Suppressor macrophage (primary cell): ENCODE data around the gene CCDC107.
A peak's percentile ranks its signal among the peaks of the same experiment; 100 is the strongest.

Source experiments
- DNase-seq, 4 experiments: peaks; one replicate each; pipeline ENCODE4 v3.0.0-alpha.2; 2020 to 2022

CCDC107 gene

DNA sequence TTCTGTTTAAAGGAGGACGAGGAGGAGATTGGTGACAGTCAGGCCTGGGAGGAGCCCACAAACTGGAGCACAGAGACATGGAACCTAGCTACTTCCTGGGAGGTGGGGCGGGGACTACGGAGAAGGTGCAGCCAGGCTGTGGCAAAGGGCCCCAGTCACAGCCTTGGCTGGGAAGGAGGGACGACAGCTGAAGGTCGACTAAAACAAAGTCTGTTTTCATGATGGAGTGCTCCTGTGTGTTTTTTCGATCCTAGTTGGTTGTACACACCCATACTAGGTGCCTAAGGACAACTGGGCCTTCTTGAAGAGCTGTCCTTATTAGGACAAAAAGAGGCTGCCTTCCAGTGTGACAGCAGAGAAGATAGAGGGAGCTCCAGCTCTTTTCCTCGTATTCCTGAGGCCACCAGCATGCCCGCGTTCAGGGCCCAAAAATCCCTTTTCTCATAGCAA is 2.9 kb downstream of the CCDC107 start:
- DNase-seq: no peak

DNA sequence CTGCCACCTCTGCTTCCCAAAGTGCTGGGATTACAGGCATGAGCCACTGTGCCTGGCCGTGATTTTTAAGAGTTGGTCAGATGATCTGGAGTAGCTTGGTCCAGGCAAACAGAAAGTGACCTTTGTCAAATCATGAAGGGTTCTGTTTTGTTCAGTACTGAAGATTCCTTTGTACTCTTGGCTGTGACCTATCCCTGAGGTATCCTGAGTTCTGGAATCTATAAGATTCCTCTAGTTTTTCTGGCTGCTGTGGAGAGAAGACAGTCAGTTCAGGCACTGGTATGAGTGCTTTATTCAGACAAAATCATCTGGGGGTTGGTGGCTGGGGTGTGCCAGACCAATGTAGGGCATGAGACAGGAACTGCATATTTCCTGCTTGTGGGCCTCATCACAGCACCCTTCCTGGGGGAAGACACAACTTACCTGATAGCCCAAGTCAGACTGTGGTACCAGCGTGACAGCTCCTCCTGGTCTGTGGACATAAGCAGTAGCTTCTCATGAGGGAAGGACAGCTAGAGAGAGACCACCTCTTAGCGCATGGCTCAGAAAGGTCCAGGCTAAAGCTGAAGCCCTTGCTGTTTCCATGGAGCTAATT is 3.8 kb downstream of the CCDC107 start:
- no peak for DNase-seq

DNA sequence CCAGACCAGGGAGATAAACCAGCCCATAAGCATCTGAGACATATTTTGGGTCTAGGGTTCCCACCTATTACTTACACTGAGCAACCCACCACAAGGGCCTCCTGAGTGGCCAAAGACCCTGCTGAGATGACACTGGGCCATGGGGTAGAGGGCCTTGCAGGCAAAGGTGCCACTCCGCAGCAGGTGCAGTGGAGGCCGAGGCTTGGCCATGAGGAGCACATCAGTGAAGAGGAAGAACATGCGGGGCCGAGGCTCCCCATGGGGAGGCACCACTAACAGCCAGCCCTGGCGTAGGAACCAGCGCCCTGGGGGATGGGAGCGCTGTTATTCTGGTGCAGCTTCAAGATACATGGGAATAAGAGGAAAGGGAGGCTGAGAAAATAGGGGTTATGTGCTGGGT is 4.3 kb downstream of the CCDC107 start:
- DNase-seq: no peak

DNA sequence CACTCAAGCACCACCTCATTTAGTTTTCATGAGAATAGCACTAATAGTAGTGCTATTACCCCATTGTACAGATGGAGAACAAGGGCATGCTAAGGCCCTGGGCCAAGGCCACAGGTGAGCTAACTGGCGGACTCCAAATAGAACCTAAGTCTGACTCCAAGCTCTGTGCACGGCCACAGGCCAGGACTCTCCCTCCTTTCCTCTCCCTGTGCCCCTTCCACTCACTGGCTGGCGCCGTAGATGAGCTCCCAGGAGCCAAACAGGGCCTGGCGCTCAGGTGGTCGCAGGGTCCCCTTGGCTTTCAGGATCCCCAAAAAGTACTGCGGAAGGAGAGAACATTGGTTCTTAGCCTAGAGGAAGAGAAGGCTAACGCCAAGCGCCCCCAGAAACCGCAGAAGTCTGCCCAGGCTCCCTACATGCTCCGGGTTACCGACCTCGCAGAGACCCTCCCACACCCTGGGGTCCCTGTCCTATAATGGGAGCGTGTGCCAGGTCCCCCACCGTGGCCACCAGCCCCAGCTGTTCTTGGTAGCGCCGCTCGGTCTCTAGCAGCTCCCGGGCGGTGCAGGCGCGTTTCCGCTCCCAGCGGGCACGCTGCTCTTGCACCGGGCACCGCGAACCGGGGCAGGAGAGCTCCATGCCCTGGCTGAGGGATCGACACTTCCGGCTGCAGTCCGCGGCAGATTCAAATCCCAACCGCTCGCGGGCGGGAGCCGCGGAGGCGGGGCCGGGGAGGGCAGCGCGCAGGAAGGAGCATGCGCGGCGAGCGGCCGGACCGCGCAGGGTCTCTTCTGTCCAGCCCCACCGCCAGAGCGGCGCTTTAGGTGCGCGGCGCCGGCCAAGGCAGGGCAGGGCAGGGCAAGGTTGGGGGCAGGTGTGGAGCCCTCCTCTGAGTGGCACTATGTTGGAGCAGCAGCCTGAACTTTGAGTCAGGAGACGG is 6.7 kb downstream of the CCDC107 start, which contains the start of gene ARHGEF39:
ARHGEF39 (minus strand) TSS at position 665 of the 940 bp plus-strand sequence; CDS start at position 639, 26 bp downstream.
- DNase-seq: peak; percentile 85 to 93 (median 88)

DNA sequence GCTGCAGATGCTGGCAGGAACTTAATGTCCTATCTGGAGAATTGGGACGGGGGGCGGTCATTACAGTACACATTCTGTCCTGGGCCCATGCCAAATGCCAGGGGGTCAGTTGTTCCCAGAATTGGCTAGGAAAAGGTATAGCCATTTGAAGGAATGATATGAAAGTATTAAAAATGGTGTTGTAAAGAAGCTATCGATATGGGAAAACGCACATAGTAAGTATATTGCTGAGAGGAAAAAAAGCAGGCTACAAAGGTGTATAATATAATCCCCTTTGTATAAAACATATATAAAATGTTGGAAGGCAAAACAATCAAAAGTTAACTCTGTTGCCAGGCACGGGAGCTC is 7.4 kb downstream of the CCDC107 start:
- DNase-seq: no peak

DNA sequence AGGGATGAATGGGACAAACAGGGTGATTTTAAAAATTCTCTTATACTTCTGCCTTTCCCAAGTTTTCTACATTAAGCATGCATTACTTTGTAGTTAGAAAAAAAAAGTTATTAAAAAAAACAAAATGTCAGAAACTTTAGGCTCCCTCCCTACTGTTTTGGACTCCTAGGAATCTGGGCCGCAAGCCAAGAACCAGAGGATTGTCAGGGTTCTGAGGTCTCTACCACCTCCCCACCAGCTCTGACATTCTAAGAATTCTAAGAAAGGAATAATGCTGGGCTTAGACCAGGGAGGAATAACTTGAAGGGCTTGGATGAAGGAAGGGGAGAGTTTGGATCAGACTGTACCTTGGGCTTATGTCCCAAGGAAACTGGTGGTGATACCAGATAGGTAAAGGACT is 8.0 kb downstream of the CCDC107 start:
- no peak for DNase-seq

DNA sequence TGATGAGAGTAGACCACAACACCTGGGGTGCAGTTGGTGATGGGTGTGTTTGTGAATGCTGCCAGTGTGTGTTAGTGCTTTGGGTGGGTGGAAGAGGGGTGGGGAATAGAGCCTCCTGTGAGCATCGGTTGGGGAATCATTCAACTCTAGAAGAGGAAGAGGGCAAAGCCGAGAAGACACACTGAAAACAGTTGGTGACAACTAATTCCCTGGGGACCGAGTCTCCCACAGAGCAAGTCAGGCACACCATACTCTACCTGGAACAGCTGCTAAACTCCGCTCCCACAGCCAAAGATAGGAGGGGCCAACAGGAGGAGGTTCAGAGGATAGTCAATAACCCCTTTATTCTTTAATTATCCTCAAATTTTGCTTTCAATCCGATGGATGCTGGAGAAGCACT is 8.5 kb downstream of the CCDC107 start:
- DNase-seq: no peak

DNA sequence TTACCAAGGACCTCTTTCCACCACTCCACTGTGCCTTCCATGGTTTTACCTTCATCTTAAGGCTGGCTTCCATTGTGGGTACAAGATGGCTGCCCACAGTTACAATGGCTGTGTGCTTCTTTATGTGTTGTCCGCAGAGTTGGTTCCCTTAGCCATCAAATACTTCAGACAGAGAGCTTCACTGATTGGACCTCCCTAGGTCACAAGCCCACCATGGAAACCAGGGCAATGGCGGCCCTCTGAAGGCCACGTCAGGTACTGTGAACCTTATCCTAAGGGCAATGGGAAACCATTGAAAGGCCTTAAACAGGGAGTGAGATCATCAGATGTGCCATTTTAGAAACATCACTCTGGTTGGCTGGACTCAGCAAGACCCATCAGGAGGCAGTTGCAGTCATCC is 9.8 kb downstream of the CCDC107 start:
- DNase-seq: no peak

DNA sequence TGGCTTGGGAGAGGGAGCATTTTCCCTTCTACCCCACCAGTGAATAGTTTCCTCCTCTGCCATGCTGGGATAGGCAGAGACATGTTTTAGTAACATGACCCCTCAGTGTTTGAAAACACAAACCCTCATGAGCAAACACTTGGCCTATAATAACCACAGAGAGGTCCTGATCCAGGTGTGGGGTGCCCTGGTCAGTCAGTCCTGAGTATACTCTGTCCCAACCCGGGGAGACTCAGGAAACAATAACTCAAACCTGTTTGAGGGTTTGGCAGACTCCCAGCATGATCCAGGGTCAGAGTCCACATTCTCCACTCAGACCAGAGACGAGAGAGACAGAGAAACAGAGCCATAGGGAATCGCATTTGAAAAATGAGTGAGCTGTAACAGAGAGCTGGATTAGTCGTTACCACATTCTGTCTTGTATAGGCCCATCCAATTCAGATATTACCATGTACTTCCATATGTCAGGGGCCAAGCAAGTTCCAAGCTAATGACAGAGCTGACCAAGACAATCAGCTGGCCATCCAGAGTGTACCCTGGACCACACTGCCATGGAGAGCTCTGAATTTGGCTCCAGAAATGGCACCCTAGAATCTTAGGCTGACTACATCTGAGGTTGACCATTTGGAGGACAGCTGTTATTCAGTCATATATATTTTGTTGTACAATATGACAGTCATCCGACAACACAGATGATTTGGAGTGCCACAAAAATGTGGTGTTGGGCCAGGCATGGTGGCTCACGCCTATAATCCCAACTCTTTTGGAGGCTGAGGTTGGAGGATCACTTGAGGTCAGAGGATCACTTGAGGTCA is 11.4 kb downstream of the CCDC107 start:
- no peak for DNase-seq

DNA sequence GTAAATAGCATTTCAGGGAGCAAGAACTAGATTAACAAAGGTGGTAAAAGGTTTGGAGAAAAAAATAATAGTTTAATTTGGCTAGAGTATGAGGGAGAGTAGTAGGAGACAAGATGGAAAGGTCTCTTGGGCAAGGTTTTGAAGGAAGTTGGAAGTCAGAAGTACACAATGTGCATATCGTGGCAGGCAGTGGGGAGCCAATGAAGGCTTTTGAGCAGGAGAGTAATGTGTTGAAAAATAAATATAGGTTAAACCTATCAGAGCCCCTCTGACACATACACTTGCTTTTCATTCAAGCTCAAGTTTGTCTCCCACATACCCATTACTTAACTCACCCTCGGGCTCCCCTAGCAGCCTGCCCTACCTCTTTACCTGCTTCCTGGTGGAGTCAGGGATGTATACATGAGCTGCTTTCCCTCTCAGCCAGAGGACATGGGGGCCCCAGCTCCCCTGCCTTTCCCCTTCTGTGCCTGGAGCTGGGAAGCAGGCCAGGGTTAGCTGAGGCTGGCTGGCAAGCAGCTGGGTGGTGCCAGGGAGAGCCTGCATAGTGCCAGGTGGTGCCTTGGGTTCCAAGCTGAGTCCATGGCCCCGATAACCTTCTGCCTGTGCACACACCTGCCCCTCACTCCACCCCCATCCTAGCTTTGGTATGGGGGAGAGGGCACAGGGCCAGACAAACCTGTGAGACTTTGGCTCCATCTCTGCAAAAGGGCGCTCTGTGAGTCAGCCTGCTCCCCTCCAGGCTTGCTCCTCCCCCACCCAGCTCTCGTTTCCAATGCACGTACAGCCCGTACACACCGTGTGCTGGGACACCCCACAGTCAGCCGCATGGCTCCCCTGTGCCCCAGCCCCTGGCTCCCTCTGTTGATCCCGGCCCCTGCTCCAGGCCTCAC is 15.3 kb downstream of the CCDC107 start, which contains the start of gene CA9:
CA9 (plus strand) TSS at position 797 of the 893 bp plus-strand sequence; CDS start at position 829, 32 bp downstream.
- DNase-seq: no peak

DNA sequence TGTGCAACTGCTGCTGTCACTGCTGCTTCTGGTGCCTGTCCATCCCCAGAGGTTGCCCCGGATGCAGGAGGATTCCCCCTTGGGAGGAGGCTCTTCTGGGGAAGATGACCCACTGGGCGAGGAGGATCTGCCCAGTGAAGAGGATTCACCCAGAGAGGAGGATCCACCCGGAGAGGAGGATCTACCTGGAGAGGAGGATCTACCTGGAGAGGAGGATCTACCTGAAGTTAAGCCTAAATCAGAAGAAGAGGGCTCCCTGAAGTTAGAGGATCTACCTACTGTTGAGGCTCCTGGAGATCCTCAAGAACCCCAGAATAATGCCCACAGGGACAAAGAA is 15.9 kb downstream of the CCDC107 start:
- DNase-seq: no peak

DNA sequence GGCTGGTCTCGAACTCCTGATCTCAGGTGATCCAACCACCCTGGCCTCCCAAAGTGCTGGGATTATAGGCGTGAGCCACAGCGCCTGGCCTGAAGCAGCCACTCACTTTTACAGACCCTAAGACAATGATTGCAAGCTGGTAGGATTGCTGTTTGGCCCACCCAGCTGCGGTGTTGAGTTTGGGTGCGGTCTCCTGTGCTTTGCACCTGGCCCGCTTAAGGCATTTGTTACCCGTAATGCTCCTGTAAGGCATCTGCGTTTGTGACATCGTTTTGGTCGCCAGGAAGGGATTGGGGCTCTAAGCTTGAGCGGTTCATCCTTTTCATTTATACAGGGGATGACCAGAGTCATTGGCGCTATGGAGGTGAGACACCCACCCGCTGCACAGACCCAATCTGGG is 17.1 kb downstream of the CCDC107 start:
- DNase-seq: no peak

DNA sequence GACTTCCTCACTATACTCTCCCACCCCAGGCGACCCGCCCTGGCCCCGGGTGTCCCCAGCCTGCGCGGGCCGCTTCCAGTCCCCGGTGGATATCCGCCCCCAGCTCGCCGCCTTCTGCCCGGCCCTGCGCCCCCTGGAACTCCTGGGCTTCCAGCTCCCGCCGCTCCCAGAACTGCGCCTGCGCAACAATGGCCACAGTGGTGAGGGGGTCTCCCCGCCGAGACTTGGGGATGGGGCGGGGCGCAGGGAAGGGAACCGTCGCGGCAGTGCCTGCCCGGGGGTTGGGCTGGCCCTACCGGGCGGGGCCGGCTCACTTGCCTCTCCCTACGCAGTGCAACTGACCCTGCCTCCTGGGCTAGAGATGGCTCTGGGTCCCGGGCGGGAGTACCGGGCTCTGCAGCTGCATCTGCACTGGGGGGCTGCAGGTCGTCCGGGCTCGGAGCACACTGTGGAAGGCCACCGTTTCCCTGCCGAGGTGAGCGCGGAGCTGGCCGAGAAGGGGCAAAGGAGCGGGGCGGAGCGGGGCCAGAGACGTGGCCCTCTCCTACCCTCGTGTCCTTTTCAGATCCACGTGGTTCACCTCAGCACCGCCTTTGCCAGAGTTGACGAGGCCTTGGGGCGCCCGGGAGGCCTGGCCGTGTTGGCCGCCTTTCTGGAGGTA is 17.8 kb downstream of the CCDC107 start:
- DNase-seq: peak in 2 of 4 experiments; percentile 26 to 50

DNA sequence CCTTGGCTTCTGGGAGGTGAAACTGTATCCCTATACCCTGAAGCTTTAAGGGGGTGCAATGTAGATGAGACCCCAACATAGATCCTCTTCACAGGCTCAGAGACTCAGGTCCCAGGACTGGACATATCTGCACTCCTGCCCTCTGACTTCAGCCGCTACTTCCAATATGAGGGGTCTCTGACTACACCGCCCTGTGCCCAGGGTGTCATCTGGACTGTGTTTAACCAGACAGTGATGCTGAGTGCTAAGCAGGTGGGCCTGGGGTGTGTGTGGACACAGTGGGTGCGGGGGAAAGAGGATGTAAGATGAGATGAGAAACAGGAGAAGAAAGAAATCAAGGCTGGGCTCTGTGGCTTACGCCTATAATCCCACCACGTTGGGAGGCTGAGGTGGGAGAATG is 21.0 kb downstream of the CCDC107 start:
- DNase-seq: no peak

DNA sequence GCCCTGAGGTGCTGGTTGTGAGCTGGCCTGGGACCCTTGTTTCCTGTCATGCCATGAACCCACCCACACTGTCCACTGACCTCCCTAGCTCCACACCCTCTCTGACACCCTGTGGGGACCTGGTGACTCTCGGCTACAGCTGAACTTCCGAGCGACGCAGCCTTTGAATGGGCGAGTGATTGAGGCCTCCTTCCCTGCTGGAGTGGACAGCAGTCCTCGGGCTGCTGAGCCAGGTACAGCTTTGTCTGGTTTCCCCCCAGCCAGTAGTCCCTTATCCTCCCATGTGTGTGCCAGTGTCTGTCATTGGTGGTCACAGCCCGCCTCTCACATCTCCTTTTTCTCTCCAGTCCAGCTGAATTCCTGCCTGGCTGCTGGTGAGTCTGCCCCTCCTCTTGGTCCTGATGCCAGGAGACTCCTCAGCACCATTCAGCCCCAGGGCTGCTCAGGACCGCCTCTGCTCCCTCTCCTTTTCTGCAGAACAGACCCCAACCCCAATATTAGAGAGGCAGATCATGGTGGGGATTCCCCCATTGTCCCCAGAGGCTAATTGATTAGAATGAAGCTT is 21.8 kb downstream of the CCDC107 start:
- no peak for DNase-seq

DNA sequence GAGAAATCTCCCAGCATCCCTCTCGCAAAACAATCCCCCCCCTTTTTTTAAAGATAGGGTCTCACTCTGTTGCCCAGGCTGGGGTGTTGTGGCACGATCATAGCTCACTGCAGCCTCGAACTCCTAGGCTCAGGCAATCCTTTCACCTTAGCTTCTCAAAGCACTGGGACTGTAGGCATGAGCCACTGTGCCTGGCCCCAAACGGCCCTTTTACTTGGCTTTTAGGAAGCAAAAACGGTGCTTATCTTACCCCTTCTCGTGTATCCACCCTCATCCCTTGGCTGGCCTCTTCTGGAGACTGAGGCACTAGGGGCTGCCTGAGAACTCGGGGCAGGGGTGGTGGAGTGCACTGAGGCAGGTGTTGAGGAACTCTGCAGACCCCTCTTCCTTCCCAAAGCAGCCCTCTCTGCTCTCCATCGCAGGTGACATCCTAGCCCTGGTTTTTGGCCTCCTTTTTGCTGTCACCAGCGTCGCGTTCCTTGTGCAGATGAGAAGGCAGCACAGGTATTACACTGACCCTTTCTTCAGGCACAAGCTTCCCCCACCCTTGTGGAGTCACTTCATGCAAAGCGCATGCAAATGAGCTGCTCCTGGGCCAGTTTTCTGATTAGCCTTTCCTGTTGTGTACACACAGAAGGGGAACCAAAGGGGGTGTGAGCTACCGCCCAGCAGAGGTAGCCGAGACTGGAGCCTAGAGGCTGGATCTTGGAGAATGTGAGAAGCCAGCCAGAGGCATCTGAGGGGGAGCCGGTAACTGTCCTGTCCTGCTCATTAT is 22.4 kb downstream of the CCDC107 start:
- DNase-seq: no peak

DNA sequence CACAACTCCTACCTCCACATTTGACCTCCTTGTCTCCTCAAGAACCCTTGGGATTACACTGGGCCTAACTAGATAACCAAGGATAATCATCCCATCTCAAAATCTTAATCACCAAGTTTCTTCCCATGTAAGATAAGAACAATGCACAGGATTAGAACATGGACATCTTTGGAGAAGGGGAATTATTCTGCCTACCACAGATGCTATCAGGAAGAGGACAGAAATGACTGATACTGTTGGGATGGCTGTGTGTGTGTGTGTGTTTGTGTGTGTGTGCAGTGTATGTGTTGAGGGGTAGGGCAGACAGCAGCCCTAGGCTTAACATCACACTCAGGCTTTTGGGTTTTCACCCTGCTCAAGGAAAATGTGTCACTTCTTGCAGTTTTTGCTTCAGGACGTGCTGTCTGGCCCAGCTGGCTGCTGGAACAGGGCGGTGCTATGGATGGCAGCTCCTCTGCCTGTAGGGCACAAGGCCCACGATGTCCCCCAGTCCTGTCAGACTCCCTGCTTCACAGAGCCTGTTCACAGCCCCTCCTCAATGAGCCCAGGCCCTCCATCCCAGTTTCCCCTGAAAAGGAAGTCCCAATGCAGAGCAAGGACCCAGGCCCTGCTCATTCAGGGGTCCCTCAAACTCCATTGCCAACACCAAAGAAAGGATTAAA is 23.4 kb downstream of the CCDC107 start:
- no peak for DNase-seq

DNA sequence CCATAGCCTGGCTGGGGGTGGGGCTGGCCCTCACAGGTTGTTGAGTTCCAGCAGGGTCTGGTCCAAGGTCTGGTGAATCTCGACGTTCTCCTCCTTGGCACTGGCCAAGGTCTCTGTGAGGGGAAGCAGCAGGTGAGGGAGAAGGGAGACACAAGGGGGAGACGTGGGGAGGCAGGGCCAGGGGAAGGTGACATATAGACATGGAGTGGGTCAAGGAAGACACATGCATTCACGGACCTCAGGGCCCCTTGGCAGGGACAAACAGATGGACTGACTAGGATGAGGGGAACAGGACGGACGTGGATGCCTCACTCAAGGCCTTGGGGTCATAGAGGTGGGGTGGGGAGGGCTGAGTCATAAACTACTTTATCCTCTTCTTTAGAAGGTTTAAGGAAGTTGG is 24.0 kb downstream of the CCDC107 start:
- DNase-seq: no peak

DNA sequence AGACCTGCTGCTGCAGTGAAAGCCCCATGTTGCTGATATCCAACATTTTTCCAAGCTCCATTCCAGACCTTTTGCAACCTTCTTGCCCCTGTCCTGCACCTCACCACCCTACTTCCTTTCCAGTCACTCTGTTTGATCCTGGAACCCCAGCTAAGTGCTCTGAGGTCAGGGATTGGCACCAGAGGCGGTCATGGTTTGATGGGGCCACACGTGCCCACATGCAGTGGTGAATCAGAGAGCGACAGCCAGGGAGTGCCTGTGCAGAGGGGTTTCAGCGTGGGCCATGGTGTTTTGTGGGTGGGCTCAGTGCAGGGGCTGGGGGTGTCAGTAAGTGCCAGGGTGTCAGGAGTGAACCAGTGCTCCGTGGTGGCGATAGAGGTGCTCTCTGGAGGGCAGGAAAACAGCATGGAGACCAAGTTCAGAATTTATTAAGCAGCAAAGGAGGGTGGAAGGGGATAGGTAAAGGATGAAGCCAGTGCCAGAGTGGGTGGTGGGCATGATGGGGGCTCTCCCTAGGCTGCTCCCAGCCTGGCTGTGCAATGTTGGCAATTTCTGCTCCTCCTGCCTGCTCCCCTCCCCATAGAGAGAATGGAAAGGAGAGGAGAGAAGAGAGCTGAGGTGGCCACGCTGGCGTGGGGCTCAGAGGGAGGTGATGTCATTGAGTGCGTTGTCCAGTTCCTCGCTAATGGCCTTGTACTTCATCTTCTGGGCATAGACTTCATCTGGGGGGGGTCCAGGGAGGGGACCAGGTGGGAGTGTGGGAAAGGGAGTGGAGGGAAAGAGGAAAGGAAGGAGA is 24.6 kb downstream of the CCDC107 start:
- DNase-seq: no peak
